Activated CD4-positive, alpha-beta T cell treated with anti-CD3 and anti-CD28 coated beads, Interleukin-2, amount 50 U/mL, for 24 hours (primary cell): Measurements from ENCODE around the gene ETV6.

Source experiments
- DNase-seq, 2 donors: peaks; one replicate each; pipeline ENCODE4 v3.0.0-alpha.2; 2020; ENCODE audit warnings: low read depth in 1 of 2, low spot score in 1 of 2

The ETV6 gene

GRCh38 chr12:11877869-11878780 lies 228.7 kb downstream of the ETV6 start:
- DNase-seq: no peak

- DNase-seq: no peak
Observed at GRCh38 chr12:11879306-11879705, 229.8 kb downstream of the ETV6 start.

GRCh38 chr12:11880381-11880780 lies 230.9 kb downstream of the ETV6 start:
- DNase-seq: no peak

- DNase-seq: no peak
Observed at GRCh38 chr12:11881835-11882234, 232.4 kb downstream of the ETV6 start.

- DNase-seq: no peak
Observed at GRCh38 chr12:11882301-11883019, 233.0 kb downstream of the ETV6 start.

GRCh38 chr12:11884116-11884515 lies 234.6 kb downstream of the ETV6 start:
- no peak for DNase-seq

- no peak for DNase-seq
Observed at GRCh38 chr12:11884706-11885105, 235.2 kb downstream of the ETV6 start.

GRCh38 chr12:11885261-11886038 lies 236.0 kb downstream of the ETV6 start:
- no peak for DNase-seq

GRCh38 chr12:11886339-11886738 lies 236.9 kb downstream of the ETV6 start:
- DNase-seq: no peak

- DNase-seq: no peak
Observed at GRCh38 chr12:11888029-11888428, 238.6 kb downstream of the ETV6 start.

GRCh38 chr12:11891346-11891745 lies 241.9 kb downstream of the ETV6 start:
- no peak for DNase-seq

GRCh38 chr12:11891754-11892386 lies 242.4 kb downstream of the ETV6 start:
- no peak for DNase-seq

GRCh38 chr12:11893998-11894397 lies 244.5 kb downstream of the ETV6 start:
- no peak for DNase-seq

- DNase-seq: no peak
Observed at GRCh38 chr12:11894890-11895289, 245.4 kb downstream of the ETV6 start.

- no peak for DNase-seq
Observed at GRCh38 chr12:11895421-11896078, 246.1 kb downstream of the ETV6 start.

GRCh38 chr12:11896417-11896929 lies 247.0 kb downstream of the ETV6 start:
- DNase-seq: no peak

- no peak for DNase-seq
Observed at GRCh38 chr12:11897923-11898322, 248.4 kb downstream of the ETV6 start.

GRCh38 chr12:11901701-11902524 lies 252.4 kb downstream of the ETV6 start:
- DNase-seq: peak in 1 of 2 donors; percentile 17

GRCh38 chr12:11902525-11902875 lies 253.0 kb downstream of the ETV6 start:
- no peak for DNase-seq

GRCh38 chr12:11904124-11904523 lies 254.7 kb downstream of the ETV6 start:
- no peak for DNase-seq
